Thyroid gland (tissue), 4 donors: ENCODE results near the gene TBX2.

Experiments
- CTCF ChIP-seq, 6 experiments: fragments of 200-600 bp in 3 of 6; fragments of 450-650 bp in 3 of 6; sonication (generic) in 3 of 6; IDR thresholded peaks; one replicate each; pipeline ENCODE4 v1.5.1; 2016 to 2019; ENCODE audit warnings: antibody characterized with exemption in 6 of 6, mild to moderate bottlenecking in 2 of 6, inconsistent platforms in 1 of 6, moderate library complexity in 1 of 6
- POLR2A ChIP-seq, 2 donors: fragments of 450-650 bp; IDR thresholded peaks; one replicate each; pipeline ENCODE4 v1.6.1; 2017; ENCODE audit warnings: antibody characterized with exemption in 2 of 2, mild to moderate bottlenecking in 2 of 2, moderate library complexity in 1 of 2

DNA sequence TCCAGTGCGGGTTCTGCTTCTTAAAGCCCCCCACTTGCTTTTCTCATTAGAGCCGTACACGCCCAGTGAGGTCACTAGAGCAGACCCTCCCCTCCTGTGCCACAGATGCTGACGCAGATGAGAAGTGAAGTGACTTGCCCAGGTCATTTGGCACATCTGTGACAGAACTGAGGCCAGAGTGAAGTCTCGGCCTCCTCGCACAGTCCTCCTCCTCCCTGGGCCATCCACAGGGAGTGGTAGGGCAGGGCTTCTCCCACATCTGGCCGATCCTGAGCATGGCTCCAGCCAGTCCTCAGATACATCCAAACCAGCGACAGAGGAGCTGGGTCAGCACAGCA lies 15.3 kb upstream of the TBX2 start:
- no peak for TF ChIP-seq CTCF (IDR thresholded peaks at IDR 0.05)
- no peak for TF ChIP-seq POLR2A (IDR thresholded peaks at IDR 0.05)
